Mucosa of stomach (tissue), 1 donor: Measurements from ENCODE around the gene NDUFS8.

ENCODE experiments used
- H3K27me3 ChIP-seq: one replicate; pipeline ENCODE4 v1.7.0; 2013; ENCODE audit warnings: mild to moderate bottlenecking, low read length; ENCODE audit not compliant: control insufficient read depth, insufficient read depth
- H3K36me3 ChIP-seq: one replicate; pipeline ENCODE4 v1.7.0; 2013; ENCODE audit warnings: low read length; ENCODE audit not compliant: control insufficient read depth, insufficient read depth
- H3K4me1 ChIP-seq: one replicate; pipeline ENCODE4 v1.7.0; 2013; ENCODE audit warnings: mild to moderate bottlenecking, low read length; ENCODE audit not compliant: control insufficient read depth, insufficient read depth
- H3K4me3 ChIP-seq: one replicate; pipeline ENCODE4 v1.7.0; 2013; ENCODE audit warnings: low read length
- H3K9ac ChIP-seq: one replicate; pipeline ENCODE4 v1.7.0; 2013; ENCODE audit warnings: mild to moderate bottlenecking, low read length, moderate library complexity
- H3K9me3 ChIP-seq: one replicate; pipeline ENCODE4 v1.7.0; 2013; ENCODE audit warnings: mild to moderate bottlenecking, low read length, moderate library complexity; ENCODE audit not compliant: control insufficient read depth
- donor health status: Pancreatic carcinoma.

NDUFS8 gene

GRCh38 chr11:68024508-68024907, 6.0 kb upstream of the NDUFS8 start:
- Histone ChIP-seq H3K9me3 (no peaks in the 10 kb centered on the region), H3K4me1 (peaks cover 21% of the 10 kb centered on the region), H3K36me3 (no peaks in the 10 kb centered on the region), H3K4me3 (no peak overlapping the region), H3K9ac (no peak overlapping the region), H3K27me3 (no peaks in the 10 kb centered on the region)

GRCh38 chr11:68025047-68025446, 5.4 kb upstream of the NDUFS8 start:
- no peaks in the 10 kb centered on the region for H3K27me3 ChIP-seq
- no peak overlapping the region for H3K9ac ChIP-seq
- no peaks in the 10 kb centered on the region for H3K36me3 ChIP-seq
- H3K9me3 ChIP-seq = no peaks in the 10 kb centered on the region
- peaks cover 20% of the 10 kb centered on the region for H3K4me1 ChIP-seq
- H3K4me3 ChIP-seq = no peak overlapping the region

DNA sequence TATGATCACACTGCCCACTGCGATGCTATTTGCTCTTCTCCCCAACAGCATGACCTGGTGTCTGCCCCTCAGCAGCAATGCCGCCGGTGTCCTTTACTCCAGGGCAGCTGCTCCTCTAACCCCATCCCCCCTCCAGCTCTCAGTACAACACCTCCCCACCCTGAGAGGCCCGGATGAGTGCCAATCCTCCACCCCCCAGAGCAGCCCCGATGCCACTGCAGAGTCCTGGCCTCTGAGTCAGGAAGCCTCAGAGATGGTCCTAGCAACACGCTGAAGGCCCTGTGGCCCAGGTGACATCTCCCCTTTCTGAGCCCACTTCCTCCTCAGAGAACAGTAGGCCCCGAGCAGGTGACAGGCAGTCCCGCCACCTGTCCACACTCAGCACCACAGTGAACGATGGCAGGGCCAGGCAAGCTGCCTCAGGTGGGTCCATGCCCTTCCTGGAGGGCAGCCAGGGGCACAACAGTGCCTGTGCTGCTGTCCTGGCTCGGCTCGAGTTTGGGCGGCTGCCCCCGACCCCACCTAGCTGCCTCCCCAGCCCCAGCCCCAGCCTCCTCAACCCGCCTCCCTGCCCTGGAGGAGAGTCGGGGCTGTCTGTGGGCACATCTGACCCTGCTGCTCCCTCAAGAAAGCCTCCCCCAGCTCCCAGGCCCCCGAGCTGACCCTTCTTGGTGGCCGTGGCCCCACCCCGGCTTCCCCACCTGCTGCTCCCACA, 3.9 kb upstream of the NDUFS8 start:
- Histone ChIP-seq H3K9ac (no peak overlapping the region), H3K27me3 (no peaks in the 10 kb centered on the region), H3K4me3 (no peak overlapping the region), H3K36me3 (no peaks in the 10 kb centered on the region), H3K4me1 (peaks cover 10% of the 10 kb centered on the region), H3K9me3 (no peaks in the 10 kb centered on the region)

GRCh38 chr11:68027667-68028066, 2.8 kb upstream of the NDUFS8 start:
- Histone ChIP-seq H3K9ac (no peak overlapping the region), H3K9me3 (no peaks in the 10 kb centered on the region), H3K27me3 (no peaks in the 10 kb centered on the region), H3K4me3 (no peak overlapping the region), H3K36me3 (no peaks in the 10 kb centered on the region), H3K4me1 (peaks cover 21% of the 10 kb centered on the region)

GRCh38 chr11:68028802-68029545, 1.5 kb upstream of the NDUFS8 start:
- Histone ChIP-seq H3K27me3 (no peaks in the 10 kb centered on the region), H3K36me3 (peaks cover 8% of the 10 kb centered on the region), H3K4me1 (peaks cover 29% of the 10 kb centered on the region), H3K4me3 (no peak overlapping the region), H3K9me3 (no peaks in the 10 kb centered on the region), H3K9ac (peak overlapping the region; percentile 48)

DNA sequence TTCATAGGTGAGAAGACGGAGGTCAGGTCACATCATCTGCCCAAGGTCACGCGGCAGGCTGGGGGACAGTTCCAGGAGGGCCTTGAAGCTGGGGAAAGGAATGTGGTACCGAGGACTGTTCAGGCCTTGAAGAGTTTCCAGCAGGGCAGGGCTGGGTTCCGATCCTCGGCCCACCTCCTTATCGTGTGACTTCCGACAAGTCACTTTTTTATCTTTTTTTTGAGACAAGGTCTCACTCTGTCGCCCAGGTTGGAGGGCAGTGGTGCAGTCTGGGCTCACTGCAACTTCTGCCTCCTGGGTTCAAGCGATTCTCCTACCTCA, 623 bp downstream of the NDUFS8 start:
- Histone ChIP-seq H3K27me3 (no peaks in the 10 kb centered on the region), H3K9ac (peak overlapping the region; percentile 94), H3K36me3 (peaks cover 9% of the 10 kb centered on the region), H3K4me3 (peak overlapping the region; percentile 99), H3K4me1 (peaks cover 29% of the 10 kb centered on the region), H3K9me3 (no peaks in the 10 kb centered on the region)

- Histone ChIP-seq H3K4me3 (no peak overlapping the region), H3K9ac (no peak overlapping the region), H3K27me3 (no peaks in the 10 kb centered on the region), H3K36me3 (peaks cover 9% of the 10 kb centered on the region), H3K9me3 (no peaks in the 10 kb centered on the region), H3K4me1 (peaks cover 30% of the 10 kb centered on the region)
These were observed 1.5 kb downstream of the NDUFS8 start for GRCh38 chr11:68032003-68032402.

GRCh38 chr11:68032997-68033707, 2.7 kb downstream of the NDUFS8 start:
- no peak overlapping the region for H3K9ac ChIP-seq
- H3K4me3 ChIP-seq = no peak overlapping the region
- H3K36me3 ChIP-seq = peaks cover 9% of the 10 kb centered on the region
- H3K27me3 ChIP-seq = no peaks in the 10 kb centered on the region
- H3K9me3 ChIP-seq = no peaks in the 10 kb centered on the region
- peaks cover 42% of the 10 kb centered on the region for H3K4me1 ChIP-seq

- Histone ChIP-seq H3K9me3 (no peaks in the 10 kb centered on the region), H3K4me1 (peaks cover 47% of the 10 kb centered on the region), H3K4me3 (no peak overlapping the region), H3K27me3 (no peaks in the 10 kb centered on the region), H3K36me3 (peaks cover 9% of the 10 kb centered on the region), H3K9ac (no peak overlapping the region)
These were observed 3.2 kb downstream of the NDUFS8 start for GRCh38 chr11:68033708-68034045.

- H3K4me1 ChIP-seq = peaks cover 58% of the 10 kb centered on the region
- H3K4me3 ChIP-seq = no peak overlapping the region
- no peaks in the 10 kb centered on the region for H3K27me3 ChIP-seq
- no peak overlapping the region for H3K9ac ChIP-seq
- H3K9me3 ChIP-seq = no peaks in the 10 kb centered on the region
- peaks cover 9% of the 10 kb centered on the region for H3K36me3 ChIP-seq
These were observed 4.9 kb downstream of the NDUFS8 start for GRCh38 chr11:68035266-68035876.

DNA sequence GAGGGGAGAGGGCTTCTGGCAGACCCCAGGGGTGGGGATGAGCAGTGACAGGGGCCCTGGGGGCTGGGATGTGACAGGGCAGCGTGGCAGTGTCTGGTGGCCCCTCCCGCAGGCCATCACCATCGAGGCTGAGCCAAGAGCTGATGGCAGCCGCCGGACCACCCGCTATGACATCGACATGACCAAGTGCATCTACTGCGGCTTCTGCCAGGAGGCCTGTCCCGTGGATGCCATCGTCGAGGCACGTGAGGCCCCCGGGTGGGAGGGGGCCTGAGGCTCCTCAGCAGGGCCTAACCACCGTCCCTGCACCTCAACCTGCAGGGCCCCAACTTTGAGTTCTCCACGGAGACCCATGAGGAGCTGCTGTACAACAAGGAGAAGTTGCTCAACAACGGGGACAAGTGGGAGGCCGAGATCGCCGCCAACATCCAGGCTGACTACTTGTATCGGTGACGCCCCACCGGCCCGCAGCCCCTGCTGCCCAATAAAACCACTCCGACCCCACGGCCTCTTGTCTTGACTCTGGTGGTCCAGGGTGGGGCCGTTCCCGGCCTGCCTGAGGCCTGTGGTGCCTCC, 5.7 kb downstream of the NDUFS8 start:
- peak overlapping the region; percentile 3 for H3K9ac ChIP-seq
- no peak overlapping the region for H3K4me3 ChIP-seq
- peaks cover 9% of the 10 kb centered on the region for H3K36me3 ChIP-seq
- H3K27me3 ChIP-seq = no peaks in the 10 kb centered on the region
- no peaks in the 10 kb centered on the region for H3K9me3 ChIP-seq
- peaks cover 63% of the 10 kb centered on the region for H3K4me1 ChIP-seq
